H1 (cell line): Measurements from ENCODE around the gene RPTOR. TPM values are rescaled to one million over a fixed set of nuclear protein-coding genes. Genes with fewer than 3 reads are reported as not detected.
A peak's percentile ranks its signal among the peaks of the same experiment; 100 is the strongest.

Experiments
- CTCF ChIA-PET: fragments of 300-600 bp; sonication (Branson Sonifier 250); formaldehyde crosslinking; loops from one replicate; lab custom pipeline; 2021; ENCODE audit not compliant: partially characterized antibody; lab: Charles Lee
- POLR2A ChIA-PET: fragments of 300-600 bp; sonication (Branson Sonifier 250); formaldehyde crosslinking; loops from one replicate; lab custom pipeline; 2021; ENCODE audit warnings: inconsistent platforms; ENCODE audit not compliant: partially characterized antibody; lab: Charles Lee
- DNase-seq, 2 experiments: peaks; one replicate each; pipeline versions ENCODE4 v3.0.0 to v3.0.0-alpha.2; 2010 to 2022; ENCODE audit warnings: low spot score in 2 of 2, low read depth in 1 of 2, mixed read lengths in 1 of 2
- FAIRE-seq: peaks from 2 replicates; lab custom pipeline; 2011; peaks lifted over from hg19 to GRCh38; lab: Jason Lieb, UNC
- H2AFZ ChIP-seq: 2 replicates; pipeline ENCODE4 v1.8.1; 2012; ENCODE audit warnings: low read length, inconsistent platforms
- H2AK5ac ChIP-seq: 2 replicates; pipeline ENCODE4 v1.6.1; 2013; ENCODE audit warnings: low read depth, low read length
- H2BK120ac ChIP-seq: replicated peaks from 2 replicates; pipeline ENCODE3; 2013; ENCODE audit warnings: low read depth, low read length, inconsistent platforms
- H2BK12ac ChIP-seq: 2 replicates; pipeline ENCODE4 v1.6.1; 2013; ENCODE audit warnings: low read depth, low read length
- H2BK15ac ChIP-seq: 2 replicates; pipeline ENCODE4 v1.6.1; 2013; ENCODE audit warnings: low read length
- H2BK20ac ChIP-seq: 2 replicates; pipeline ENCODE4 v1.6.1; 2013; ENCODE audit warnings: low read length
- H2BK5ac ChIP-seq: 2 replicates; pipeline ENCODE4 v1.6.1; 2013; ENCODE audit warnings: low read depth, low read length
- H3K14ac ChIP-seq: 2 replicates; pipeline ENCODE4 v1.6.1; 2013; ENCODE audit warnings: inconsistent platforms; ENCODE audit not compliant: insufficient read length
- H3K18ac ChIP-seq: 2 replicates; pipeline ENCODE4 v1.6.1; 2013; ENCODE audit warnings: low read length; ENCODE audit errors: extremely low read depth
- H3K23ac ChIP-seq: 2 replicates; pipeline ENCODE4 v1.6.1; 2013; ENCODE audit warnings: inconsistent platforms; ENCODE audit not compliant: insufficient read length
- H3K23me2 ChIP-seq: 2 replicates; pipeline ENCODE4 v1.6.1; 2013; ENCODE audit warnings: low read depth, low read length
- H3K27ac ChIP-seq: 2 replicates; pipeline ENCODE4 v1.6.1; 2011; ENCODE audit warnings: low read depth, low read length, inconsistent platforms
- H3K27me3 ChIP-seq, 4 experiments: replicated peaks in 1 of 4; 1 replicate in 1 of 4; 2 replicates in 3 of 4; pipeline versions ENCODE4 v1.6.1 to v1.8.1; 2011 to 2013; ENCODE audit warnings: low read length in 3 of 4, mild to moderate bottlenecking in 3 of 4, inconsistent platforms in 2 of 4, mixed read lengths in 2 of 4, moderate library complexity in 1 of 4; ENCODE audit not compliant: control insufficient read depth in 3 of 4, insufficient read depth in 3 of 4; ENCODE audit errors: extremely low read depth in 1 of 4
- H3K36me3 ChIP-seq, 4 experiments: 2 replicates each; pipeline versions ENCODE4 v1.6.1 to v1.8.1; 2011 to 2013; ENCODE audit warnings: mild to moderate bottlenecking in 4 of 4, low read length in 3 of 4, moderate library complexity in 2 of 4, control low read depth in 1 of 4, inconsistent platforms in 1 of 4; ENCODE audit not compliant: insufficient read depth in 4 of 4, control insufficient read depth in 2 of 4
- H3K4ac ChIP-seq: replicated peaks from 2 replicates; pipeline ENCODE3; 2013; ENCODE audit warnings: low read length, low read depth, mixed read lengths, inconsistent platforms; ENCODE audit not compliant: insufficient read length
- H3K4me1 ChIP-seq, 4 experiments: replicated peaks in 1 of 4; 1 replicate in 1 of 4; 2 replicates in 3 of 4; pipeline versions ENCODE4 v1.6.1 to v1.8.1; 2011 to 2013; ENCODE audit warnings: low read length in 3 of 4, inconsistent platforms in 2 of 4, mixed read lengths in 1 of 4; ENCODE audit not compliant: insufficient read depth in 4 of 4, control insufficient read depth in 3 of 4
- H3K4me2 ChIP-seq, 2 experiments: 2 replicates each; pipeline versions ENCODE4 v1.6.1 to v1.8.1; 2011 to 2013; ENCODE audit warnings: low read depth in 2 of 2, low read length in 2 of 2, control low read depth in 1 of 2, inconsistent platforms in 1 of 2, mild to moderate bottlenecking in 1 of 2; ENCODE audit not compliant: insufficient read depth in 1 of 2
- H3K4me3 ChIP-seq, 4 experiments: fragments of 200-600, 300-600 bp in 1 of 4; sonication (generic), shearing (Covaris generic), sonication (Bioruptor Twin) in 1 of 4; 2 replicates each; pipeline versions ENCODE4 v1.5.1 to v1.8.1; 2011 to 2016; ENCODE audit warnings: low read length in 4 of 4, low read depth in 3 of 4, control low read depth in 2 of 4, inconsistent platforms in 2 of 4, mild to moderate bottlenecking in 2 of 4, mixed read lengths in 1 of 4, moderate library complexity in 1 of 4; ENCODE audit not compliant: insufficient read depth in 2 of 4; ENCODE audit errors: extremely low read depth in 1 of 4
- H3K56ac ChIP-seq: replicated peaks from 2 replicates; pipeline ENCODE3; 2013; ENCODE audit warnings: low read depth, mild to moderate bottlenecking, mixed read lengths, low read length, inconsistent platforms; ENCODE audit not compliant: insufficient read length
- H3K79me1 ChIP-seq: 2 replicates; pipeline ENCODE4 v1.6.1; 2013; ENCODE audit warnings: low read depth, low read length, control low read depth
- H3K79me2 ChIP-seq, 2 experiments: 2 replicates each; pipeline versions ENCODE4 v1.6.1 to v1.8.1; 2012 to 2013; ENCODE audit warnings: low read length in 2 of 2, mild to moderate bottlenecking in 2 of 2, inconsistent platforms in 1 of 2; ENCODE audit not compliant: insufficient read depth in 2 of 2, control insufficient read depth in 1 of 2
- H3K9ac ChIP-seq, 4 experiments: replicated peaks in 1 of 4; 1 replicate in 1 of 4; 2 replicates in 3 of 4; pipeline versions ENCODE4 v1.6.1 to v1.8.1; 2011 to 2013; ENCODE audit warnings: low read depth in 3 of 4, low read length in 3 of 4, control low read depth in 2 of 4, mild to moderate bottlenecking in 2 of 4, moderate library complexity in 2 of 4, inconsistent platforms in 1 of 4; ENCODE audit errors: extremely low read depth in 1 of 4
- H3K9me3 ChIP-seq, 2 experiments: 2 replicates each; pipeline versions ENCODE4 v1.6.1 to v1.8.1; 2012 to 2013; ENCODE audit warnings: mild to moderate bottlenecking in 2 of 2, moderate library complexity in 2 of 2, control low read depth in 1 of 2, inconsistent platforms in 1 of 2, low read depth in 1 of 2, low read length in 1 of 2, mixed read lengths in 1 of 2; ENCODE audit not compliant: insufficient read depth in 2 of 2
- H4K20me1 ChIP-seq, 2 experiments: replicated peaks in 1 of 2; 2 replicates each; pipeline versions ENCODE3 to v1.8.1; 2011 to 2013; ENCODE audit warnings: inconsistent platforms in 2 of 2, low read length in 2 of 2, mild to moderate bottlenecking in 1 of 2; ENCODE audit not compliant: insufficient read depth in 2 of 2, control insufficient read depth in 1 of 2
- H4K5ac ChIP-seq: 2 replicates; pipeline ENCODE4 v1.6.1; 2013; ENCODE audit warnings: low read length, low read depth, mixed read lengths, inconsistent platforms; ENCODE audit not compliant: insufficient read length
- H4K8ac ChIP-seq: 2 replicates; pipeline ENCODE4 v1.8.0; 2013; ENCODE audit warnings: mild to moderate bottlenecking, moderate library complexity, low read length, inconsistent platforms; ENCODE audit not compliant: insufficient read depth; ENCODE audit errors: extremely low read depth
- H4K91ac ChIP-seq: replicated peaks from 2 replicates; pipeline ENCODE3; 2013; ENCODE audit warnings: low read length, mixed read lengths, inconsistent platforms; ENCODE audit not compliant: insufficient read length
- BACH1 ChIP-seq: IDR thresholded peaks from 2 replicates; pipeline ENCODE4 v1.6.1; 2012; ENCODE audit warnings: low read length, improper control_type of control experiment
- CBX8 ChIP-seq: fragments of 300-800, 300-1000 bp; sonication (generic); IDR thresholded peaks from 2 replicates; pipeline ENCODE4 v1.7.1; 2016; ENCODE audit warnings: low read depth, low read length, borderline replicate concordance
- MAFK ChIP-seq: IDR thresholded peaks from 2 replicates; pipeline ENCODE4 v1.6.1; 2012; ENCODE audit warnings: low read depth, mild to moderate bottlenecking, improper control_type of control experiment, low read length
- WGBS, 2 experiments: shearing (Covaris generic) in 1 of 2; methylation state at CpG; one replicate each; pipeline versions ENCODE4 v1.1.6 to v1.1.7; 2013 to 2015; ENCODE audit warnings: low lambda C conversion rate in 2 of 2, mixed read lengths in 2 of 2, inconsistent platforms in 1 of 2, low coverage in 1 of 2, missing lambda C conversion rate in 1 of 2; ENCODE audit not compliant: insufficient replicate concordance in 2 of 2, insufficient coverage in 1 of 2, insufficient read length in 1 of 2; ENCODE audit errors: extremely low coverage in 1 of 2, missing lambda C conversion rate in 1 of 2; 5-methylcytosine and 5-hydroxymethylcytosine counted together
- polyA plus RNA-seq, 7 experiments: library from polyadenylated mRNA; depleted of rRNA in 3 of 7; stranded (reverse) in 5 of 7; unstranded in 2 of 7; fragments of >200 nt in 5 of 7; fragments of 200-250 nt in 2 of 7; gene quantifications; 1 replicate in 5 of 7; 2 replicates in 1 of 7; 4 replicates in 1 of 7; pipeline versions ENCODE4 v1.2.1 to v1.2.3, GENCODE V29; 2011 to 2013; ENCODE audit warnings: missing spikeins in 2 of 7, mixed read lengths in 2 of 7
- total RNA-seq: library from RNA; stranded (reverse); fragmentation: NEBNext Ultra II Directional; extraction: Animal tissue kit (Norgen Biotek cat#: 25700); gene quantifications from 2 replicates; pipeline ENCODE4 v1.2.1, GENCODE V29; 2021

RPTOR gene
- total and polyA plus RNA-seq, 2 of the 8 experiments (the other 6 are each of a cell fraction or from before 2014, with no cell fraction given) = 6.9 to 28.7 TPM

GRCh38 chr17:80704381-80704819, 159.8 kb downstream of the RPTOR start:
- Histone ChIP-seq H2AK5ac (no peak overlapping the region), H2BK5ac (no peak overlapping the region), H3K79me1 (peaks cover 8% of the 10 kb centered on the region; the same call in 1 of the 2 replicates), H2BK12ac (no peak overlapping the region), H3K4me1 (peaks cover 3 to 19% (median 5%) of the 10 kb centered on the region in 4 experiments), H4K91ac (no peak overlapping the region), H3K9me3 (no peaks in the 10 kb centered on the region; a peak in 2 of 4 replicates), H3K4me2 (no peak overlapping the region), H3K23ac (no peak overlapping the region), H4K8ac (no peak overlapping the region), H3K14ac (no peak overlapping the region), H3K56ac (no peak overlapping the region), H2BK120ac (no peak overlapping the region), H3K79me2 (peaks cover 0 to 24% of the 10 kb centered on the region in 2 experiments; a peak in 2 of 4 replicates), H3K4ac (no peak overlapping the region), H3K23me2 (peaks cover 10% of the 10 kb centered on the region; the same call in 1 of the 2 replicates), H2BK20ac (no peak overlapping the region), H4K20me1 (peaks cover 0 to 3% of the 10 kb centered on the region in 2 experiments), H3K36me3 (no peaks in the 10 kb centered on the region), H2BK15ac (no peak overlapping the region), H3K18ac (no peak overlapping the region), H3K27me3 (no peaks in the 10 kb centered on the region), H3K27ac (no peak overlapping the region)
- no peak for DNase-seq
- WGBS, 2 experiments = 87% methylated on average over 3 of the region's 3 CpGs; no CpG with 5 or more reads in 1 of the 2 experiments
- CTCF ChIA-PET = interaction anchor here (0.6 to 1.2 kb wide), 6 partner anchors 16 to 195 kb away, joined by 3 to 5 read pairs (median 3); no protein-coding TSS in a partner anchor
- FAIRE-seq = no peak
- TF ChIP-seq MAFK = no peak
- TF ChIP-seq BACH1 = peak; percentile 38; the same call in 1 of the 2 replicates
- no peak for TF ChIP-seq CBX8
- TF ChIP-seq, all 59 proteins: peak for 1
- Histone ChIP-seq H3K9ac (no peak overlapping the region), H4K5ac (no peak overlapping the region), H3K4me3 (no peak overlapping the region), H2AFZ (no peak overlapping the region)
- POLR2A ChIA-PET = no interaction called here
